Measurements from ENCODE around the gene PPP2R2C. TPM values are rescaled to one million over a fixed set of nuclear protein-coding genes. Genes with fewer than 3 reads are reported as not detected.

The PPP2R2C gene
- total and polyA plus RNA-seq, 2 of the 4 experiments (the other 2 are of a cell fraction) = 0.03 TPM; not detected in 1

DNA sequence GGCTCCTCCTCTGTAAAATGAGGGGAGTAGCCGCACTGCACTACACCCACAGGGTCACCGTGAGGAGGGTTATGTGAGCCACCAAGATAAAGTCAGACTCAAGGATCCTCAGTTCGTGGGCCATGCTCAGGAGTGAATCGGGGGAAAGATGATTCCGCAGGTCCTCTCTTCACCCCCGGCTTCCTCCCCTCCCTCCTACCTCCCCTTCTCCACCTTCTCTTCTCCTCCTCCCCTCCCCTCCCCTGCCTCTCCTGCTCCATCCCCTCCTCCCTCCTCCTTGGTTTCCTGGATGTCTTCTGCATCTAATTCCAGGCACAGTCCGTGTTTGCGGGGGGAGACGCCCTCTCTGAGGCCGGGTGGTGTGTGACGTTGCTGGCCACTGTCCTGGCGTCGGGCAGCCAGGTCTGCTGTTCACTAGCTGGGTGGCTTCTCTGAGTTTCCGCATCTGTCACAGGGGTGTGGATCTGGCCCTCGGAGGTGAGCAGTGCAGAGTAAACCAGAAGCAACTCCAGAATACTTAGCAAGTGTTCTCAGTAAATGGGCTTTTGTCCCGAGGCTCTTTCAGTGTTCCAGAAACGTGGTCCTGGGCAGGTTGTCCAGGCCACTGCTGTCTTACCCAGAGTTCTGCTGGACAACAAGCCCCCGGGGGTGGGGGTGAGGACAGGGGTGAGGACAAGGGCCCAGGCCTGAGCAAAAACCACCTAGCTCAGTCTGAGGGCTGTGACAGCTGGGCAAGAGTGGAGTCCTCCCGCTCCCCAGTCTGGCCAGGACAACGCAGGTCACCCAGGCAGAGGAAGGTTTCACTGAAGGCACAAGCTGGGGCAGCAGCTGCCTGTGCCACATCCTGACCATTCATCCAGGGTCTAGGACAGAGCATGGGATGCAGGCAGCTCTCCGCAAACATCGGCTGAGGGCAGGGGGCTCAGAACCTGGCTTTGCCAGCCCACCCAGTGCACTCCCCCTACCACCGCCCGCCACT lies 92.4 kb downstream of the PPP2R2C start (continued):
- TF ChIP-seq RFX5 (IDR thresholded peaks at IDR 0.05; ENCODE audit: low read depth, low read length) = no peak

DNA sequence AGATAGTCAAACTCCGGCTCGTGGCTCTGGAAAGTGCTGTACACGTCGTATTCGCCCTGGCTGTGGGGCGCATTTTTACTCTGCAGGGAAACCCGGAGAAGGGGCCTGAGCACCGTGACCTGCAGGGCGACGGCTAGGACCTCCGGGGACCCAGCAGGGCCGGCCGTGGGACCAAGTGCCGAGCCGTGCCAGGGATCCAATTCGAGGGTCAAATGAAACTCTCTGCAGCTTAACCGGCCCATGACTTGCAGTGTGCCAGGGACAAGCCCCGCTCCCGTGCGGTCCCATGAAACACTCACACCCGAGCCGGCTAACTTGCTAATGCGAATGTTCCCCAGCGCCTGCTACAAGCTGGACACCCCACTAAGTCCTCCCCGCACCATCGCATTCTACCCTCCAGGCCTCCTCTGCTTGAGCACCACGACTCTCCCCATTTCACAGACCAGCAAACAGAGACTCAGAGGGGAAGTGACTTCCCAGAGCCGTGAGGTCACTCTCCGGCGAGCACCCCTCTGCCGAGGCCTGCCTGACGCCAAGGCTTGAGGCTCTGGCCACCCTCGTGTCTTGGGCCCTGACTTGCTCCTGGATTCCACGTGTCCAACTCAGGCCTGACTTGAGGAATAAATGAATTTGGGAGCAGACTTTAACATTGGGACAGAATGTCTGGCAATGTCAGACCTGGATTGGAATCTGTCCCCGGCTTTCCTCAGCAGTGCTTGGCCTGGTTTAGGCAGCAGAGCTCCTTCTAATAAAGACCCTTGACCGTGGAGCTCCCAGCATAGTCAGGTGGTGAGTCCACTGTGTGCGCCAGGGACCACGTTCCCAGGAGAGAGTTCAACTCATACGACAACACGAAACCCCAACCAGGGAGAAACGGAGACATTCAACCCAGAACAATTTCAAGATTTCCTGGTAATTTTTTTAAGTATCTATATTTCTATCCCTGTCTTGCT lies 93.6 kb downstream of the PPP2R2C start:
- H2BK120ac ChIP-seq (ENCODE audit: low read depth, low read length) = no peak overlapping the region
- H2BK5ac ChIP-seq (ENCODE audit: low read depth, low read length, poor library complexity, severe bottlenecking) = no peak overlapping the region

More for the DNA sequence above, 93.6 kb downstream of the PPP2R2C start:
- POLR2A ChIA-PET (ENCODE audit: unreplicated experiment) = no interaction called here
- H2AFZ ChIP-seq (replicated peaks; ENCODE audit: low read length, poor library complexity) = no peak overlapping the region
- no peak overlapping the region for H3K4me3 ChIP-seq (ENCODE audit: insufficient read depth, low read depth, low read length)
- intact Hi-C loops (cut with micrococcal nuclease) = no loop called here
- H4K20me1 ChIP-seq (ENCODE audit: insufficient read depth, low read length) = no peaks in the 10 kb centered on the region
- no peaks in the 10 kb centered on the region for H3K9me3 ChIP-seq (ENCODE audit: control insufficient read depth, insufficient read depth, low read length)
- no peaks in the 10 kb centered on the region for H3K79me1 ChIP-seq (ENCODE audit: low read depth in 1 of 2, low read length in 2 of 2)
- no peak overlapping the region for H4K5ac ChIP-seq (ENCODE audit: low read depth, low read length)
- TF ChIP-seq MXI1 (IDR thresholded peaks at IDR 0.05; ENCODE audit: borderline replicate concordance, low read depth, low read length) (no peak), CTCF (conservative IDR thresholded peaks at IDR 0.05; ENCODE audit: low read depth, low read length) (no peak), NFE2L2 (IDR thresholded peaks at IDR 0.05; ENCODE audit: low read depth, low read length) (no peak), CHD1 (IDR thresholded peaks at IDR 0.05; ENCODE audit: low read depth, low read length) (no peak), BHLHE40 (IDR thresholded peaks at IDR 0.05; ENCODE audit: low read depth, low read length) (no peak)
- no peak overlapping the region for H3K56ac ChIP-seq (ENCODE audit: extremely low read depth, insufficient read depth, low read length)
- CTCF ChIA-PET = no interaction called here
- no peak overlapping the region for H3K14ac ChIP-seq (replicated peaks; ENCODE audit: low read depth, low read length)
- H3K4me2 ChIP-seq (ENCODE audit: low read depth, low read length) = no peak overlapping the region
- H3K9me1 ChIP-seq (ENCODE audit: insufficient read depth, low read length) = no peaks in the 10 kb centered on the region
- H2AK9ac ChIP-seq (replicated peaks; ENCODE audit: low read depth, low read length, poor library complexity) = no peak overlapping the region
- H2AK5ac ChIP-seq (ENCODE audit: low read depth, low read length) = no peak overlapping the region
- H3K9ac ChIP-seq (ENCODE audit: low read depth, low read length) = no peak overlapping the region
- no peak overlapping the region for H3K27ac ChIP-seq (ENCODE audit: insufficient read depth, low read length)
- dilution Hi-C loops (cut with HindIII; ENCODE audit: low sequenced_read_pairs, unreplicated experiment) = no loop called here
- no TSS peak for BruUV-seq (replicated peaks)
- no peak overlapping the region for H2BK20ac ChIP-seq (ENCODE audit: low read depth, low read length)
- peaks cover 23% of the 10 kb centered on the region for H3K27me3 ChIP-seq (ENCODE audit: control insufficient read depth, insufficient read depth, low read length)
- DNase-seq (no peak), ATAC-seq (ENCODE audit: low read depth) (no peak)
- H4K8ac ChIP-seq (ENCODE audit: low read depth in 2 of 2, low read length in 2 of 2) = no peak overlapping the region
- no peaks in the 10 kb centered on the region for H3K36me3 ChIP-seq (ENCODE audit: control insufficient read depth, insufficient read depth, low read length)
- no peak overlapping the region for H2BK15ac ChIP-seq (ENCODE audit: low read depth, low read length)
- H3K18ac ChIP-seq (ENCODE audit: low read depth, low read length) = no peak overlapping the region
- H3K4ac ChIP-seq (ENCODE audit: low read depth, low read length) = no peak overlapping the region
- H3K23ac ChIP-seq (ENCODE audit: low read depth, low read length) = no peak overlapping the region
- in situ Hi-C loops (cut with MboI; ENCODE audit: low sequenced_read_pairs) = no loop called here
- 66% methylated on average over 22 of the region's 41 CpGs; no CpG with 5 or more reads in 1 of the 2 experiments for WGBS, 2 experiments (ENCODE audit: extremely low coverage in 2 of 2, insufficient read length in 1 of 2)
- H4K91ac ChIP-seq (ENCODE audit: insufficient read depth, low read depth, low read length) = no peak overlapping the region
- no peaks in the 10 kb centered on the region for H3K4me1 ChIP-seq (ENCODE audit: control insufficient read depth, insufficient read depth, low read length)

All from IMR-90 (cell line).